ENCODE data around the gene GHR. TPM values are rescaled to one million over a fixed set of nuclear protein-coding genes. Genes with fewer than 3 reads are reported as not detected.

GHR gene
- total RNA-seq, 1 donor = 5.4 TPM

GRCh38 chr5:42490831-42491230, 67.6 kb downstream of the GHR start:
- H3K4me3 ChIP-seq (ENCODE audit: insufficient read depth, low read length) = no peak overlapping the region
- no peak overlapping the region for H2AFZ ChIP-seq (ENCODE audit: low read length)
- H4K20me1 ChIP-seq (ENCODE audit: insufficient read depth, low read length) = no peaks in the 10 kb centered on the region
- H3K4me1 ChIP-seq (ENCODE audit: insufficient read depth, low read length) = no peaks in the 10 kb centered on the region
- TF ChIP-seq CTCF (IDR thresholded peaks at IDR 0.05; ENCODE audit: extremely low read depth, low read depth, low read length) = no peak
- no peaks in the 10 kb centered on the region for H3K79me2 ChIP-seq (ENCODE audit: insufficient read depth, low read length)
- H3K36me3 ChIP-seq (ENCODE audit: insufficient read depth, low read length) = no peaks in the 10 kb centered on the region
- H3K27ac ChIP-seq (ENCODE audit: low read depth, low read length) = no peak overlapping the region
- no peaks in the 10 kb centered on the region for H3K9me3 ChIP-seq (ENCODE audit: low read depth, low read length)
- no peak for DNase-seq (ENCODE audit: insufficient read length, low spot score, missing footprints)
- no peaks in the 10 kb centered on the region for H3K27me3 ChIP-seq (ENCODE audit: insufficient read depth, low read length)
- H3K4me2 ChIP-seq (ENCODE audit: insufficient read depth, low read length) = no peak overlapping the region

GRCh38 chr5:42491699-42492098, 68.5 kb downstream of the GHR start:
- TF ChIP-seq CTCF (IDR thresholded peaks at IDR 0.05; ENCODE audit: extremely low read depth, low read depth, low read length) = no peak
- Histone ChIP-seq H3K27ac (ENCODE audit: low read depth, low read length) (no peak overlapping the region), H3K4me1 (ENCODE audit: insufficient read depth, low read length) (no peaks in the 10 kb centered on the region), H2AFZ (ENCODE audit: low read length) (no peak overlapping the region), H3K27me3 (ENCODE audit: insufficient read depth, low read length) (no peaks in the 10 kb centered on the region), H3K9me3 (ENCODE audit: low read depth, low read length) (no peaks in the 10 kb centered on the region), H3K36me3 (ENCODE audit: insufficient read depth, low read length) (no peaks in the 10 kb centered on the region), H3K4me2 (ENCODE audit: insufficient read depth, low read length) (no peak overlapping the region), H3K4me3 (ENCODE audit: insufficient read depth, low read length) (no peak overlapping the region), H3K79me2 (ENCODE audit: insufficient read depth, low read length) (no peaks in the 10 kb centered on the region), H4K20me1 (ENCODE audit: insufficient read depth, low read length) (no peaks in the 10 kb centered on the region)
- DNase-seq (ENCODE audit: insufficient read length, low spot score, missing footprints) = no peak

GRCh38 chr5:42492974-42493373, 69.7 kb downstream of the GHR start:
- Histone ChIP-seq H3K4me3 (ENCODE audit: insufficient read depth, low read length) (no peak overlapping the region), H3K27me3 (ENCODE audit: insufficient read depth, low read length) (no peaks in the 10 kb centered on the region), H3K9me3 (ENCODE audit: low read depth, low read length) (no peaks in the 10 kb centered on the region), H3K79me2 (ENCODE audit: insufficient read depth, low read length) (no peaks in the 10 kb centered on the region), H4K20me1 (ENCODE audit: insufficient read depth, low read length) (no peaks in the 10 kb centered on the region), H3K36me3 (ENCODE audit: insufficient read depth, low read length) (no peaks in the 10 kb centered on the region), H3K27ac (ENCODE audit: low read depth, low read length) (no peak overlapping the region), H3K4me2 (ENCODE audit: insufficient read depth, low read length) (no peak overlapping the region), H2AFZ (ENCODE audit: low read length) (no peak overlapping the region), H3K4me1 (ENCODE audit: insufficient read depth, low read length) (no peaks in the 10 kb centered on the region)
- no peak for TF ChIP-seq CTCF (IDR thresholded peaks at IDR 0.05; ENCODE audit: extremely low read depth, low read depth, low read length)
- no peak for DNase-seq (ENCODE audit: insufficient read length, low spot score, missing footprints)

- no peaks in the 10 kb centered on the region for H4K20me1 ChIP-seq (ENCODE audit: insufficient read depth, low read length)
- H3K4me2 ChIP-seq (ENCODE audit: insufficient read depth, low read length) = no peak overlapping the region
- H3K27me3 ChIP-seq (ENCODE audit: insufficient read depth, low read length) = no peaks in the 10 kb centered on the region
- H3K79me2 ChIP-seq (ENCODE audit: insufficient read depth, low read length) = no peaks in the 10 kb centered on the region
- no peak overlapping the region for H3K27ac ChIP-seq (ENCODE audit: low read depth, low read length)
- DNase-seq (ENCODE audit: insufficient read length, low spot score, missing footprints) = no peak
- no peak overlapping the region for H3K4me3 ChIP-seq (ENCODE audit: insufficient read depth, low read length)
- no peaks in the 10 kb centered on the region for H3K36me3 ChIP-seq (ENCODE audit: insufficient read depth, low read length)
- H3K4me1 ChIP-seq (ENCODE audit: insufficient read depth, low read length) = no peaks in the 10 kb centered on the region
- TF ChIP-seq CTCF (IDR thresholded peaks at IDR 0.05; ENCODE audit: extremely low read depth, low read depth, low read length) = no peak
- no peaks in the 10 kb centered on the region for H3K9me3 ChIP-seq (ENCODE audit: low read depth, low read length)
- H2AFZ ChIP-seq (ENCODE audit: low read length) = no peak overlapping the region
These were observed 71.2 kb downstream of the GHR start for GRCh38 chr5:42494414-42494813.

All from osteoblast (primary cell).